Stimulated activated CD4-positive, alpha-beta T cell treated with anti-CD3 and anti-CD28 coated beads, Interleukin-15, amount 100 ng/mL, for 1 hour (primary cell): ENCODE measurements around the gene FRA10AC1.
"Not testable (repeated sequence)": the region's sequence is repeated elsewhere in the genome, so short reads cannot be mapped to it uniquely, and the experiment has no call there.

Experiments used
- DNase-seq, 2 donors: peaks; one replicate each; pipeline ENCODE4 v3.0.0-alpha.2; 2020; ENCODE audit warnings: low read depth in 1 of 2, low spot score in 1 of 2

The FRA10AC1 gene

GRCh38 chr10:93703841-93704240 is 1.4 kb upstream of the FRA10AC1 start:
- DNase-seq, result no peak

- DNase-seq, result no peak
Observed at GRCh38 chr10:93703066-93703465, 674 bp upstream of the FRA10AC1 start.

GRCh38 chr10:93701866-93702209 is 554 bp downstream of the FRA10AC1 start:
- no peak for DNase-seq

DNA sequence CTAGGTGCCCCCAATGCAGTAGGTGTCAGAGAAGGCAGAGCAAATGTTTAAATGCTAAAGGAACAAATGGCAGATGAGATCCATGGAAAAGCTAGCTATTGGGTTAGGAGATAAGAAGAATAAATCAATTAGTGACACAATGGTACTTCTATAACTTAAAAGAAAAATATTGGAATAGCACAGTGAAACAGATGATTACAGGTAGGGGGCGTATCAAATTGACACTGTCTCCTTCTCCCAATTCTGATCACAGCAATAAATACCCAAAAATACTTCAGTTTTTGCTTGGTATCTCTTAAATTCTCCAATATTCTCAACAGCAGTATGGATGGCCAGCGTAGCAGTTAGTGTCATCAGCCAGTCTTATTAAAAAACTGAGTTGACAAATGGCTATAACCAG is 5.2 kb downstream of the FRA10AC1 start:
- DNase-seq, result no peak

- DNase-seq, result not testable (repeated sequence)
Observed at GRCh38 chr10:93696582-93696981, 5.8 kb downstream of the FRA10AC1 start.

GRCh38 chr10:93695740-93696139 is 6.7 kb downstream of the FRA10AC1 start:
- DNase-seq, result no peak

DNA sequence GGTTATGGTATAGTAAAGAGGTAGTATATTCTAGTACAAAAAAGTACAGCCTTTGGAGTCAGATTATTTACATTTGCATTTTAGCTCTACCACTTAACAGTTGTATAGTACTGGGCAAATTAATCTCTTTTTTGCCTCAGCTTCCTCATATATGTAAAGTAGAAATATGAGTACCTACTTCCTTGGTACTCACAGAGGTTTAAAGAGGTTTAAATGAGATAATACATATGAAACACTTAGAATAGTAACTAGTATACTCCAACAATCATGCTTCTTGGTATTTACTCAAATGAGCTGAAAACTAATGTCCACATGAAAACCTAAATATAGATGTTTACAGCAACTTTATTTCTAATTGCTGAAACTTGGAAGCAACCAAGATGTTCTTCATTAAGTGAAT is 14.7 kb downstream of the FRA10AC1 start:
- no peak for DNase-seq

DNA sequence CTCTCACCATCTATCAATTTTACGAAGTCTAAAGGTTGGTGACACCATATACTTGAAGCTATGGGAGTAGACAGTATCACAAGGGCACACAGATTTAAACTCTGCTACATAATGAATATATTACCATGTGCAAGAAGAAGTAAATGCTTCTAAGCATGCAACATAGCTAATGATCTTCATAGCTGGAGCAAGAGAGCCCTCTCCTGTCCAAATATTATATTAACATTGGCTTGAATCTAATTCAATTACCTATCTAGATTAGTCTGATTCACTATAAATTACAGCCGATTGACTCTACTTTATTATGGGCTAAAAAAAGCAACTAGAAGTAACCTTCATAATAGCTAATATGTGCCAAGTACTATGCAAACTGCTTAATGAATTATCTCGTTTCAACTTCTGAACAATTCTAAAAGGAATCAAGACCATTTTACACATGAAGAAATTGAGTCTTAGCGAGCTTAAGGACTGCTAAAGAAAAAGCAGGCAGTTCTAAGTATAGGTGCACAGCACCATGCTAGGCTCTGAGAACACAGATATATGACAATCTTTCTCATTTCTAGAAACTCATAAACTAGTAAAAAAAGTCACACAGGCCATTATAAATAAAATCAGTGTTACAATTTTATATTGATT is 21.9 kb downstream of the FRA10AC1 start:
- DNase-seq, result no peak

DNA sequence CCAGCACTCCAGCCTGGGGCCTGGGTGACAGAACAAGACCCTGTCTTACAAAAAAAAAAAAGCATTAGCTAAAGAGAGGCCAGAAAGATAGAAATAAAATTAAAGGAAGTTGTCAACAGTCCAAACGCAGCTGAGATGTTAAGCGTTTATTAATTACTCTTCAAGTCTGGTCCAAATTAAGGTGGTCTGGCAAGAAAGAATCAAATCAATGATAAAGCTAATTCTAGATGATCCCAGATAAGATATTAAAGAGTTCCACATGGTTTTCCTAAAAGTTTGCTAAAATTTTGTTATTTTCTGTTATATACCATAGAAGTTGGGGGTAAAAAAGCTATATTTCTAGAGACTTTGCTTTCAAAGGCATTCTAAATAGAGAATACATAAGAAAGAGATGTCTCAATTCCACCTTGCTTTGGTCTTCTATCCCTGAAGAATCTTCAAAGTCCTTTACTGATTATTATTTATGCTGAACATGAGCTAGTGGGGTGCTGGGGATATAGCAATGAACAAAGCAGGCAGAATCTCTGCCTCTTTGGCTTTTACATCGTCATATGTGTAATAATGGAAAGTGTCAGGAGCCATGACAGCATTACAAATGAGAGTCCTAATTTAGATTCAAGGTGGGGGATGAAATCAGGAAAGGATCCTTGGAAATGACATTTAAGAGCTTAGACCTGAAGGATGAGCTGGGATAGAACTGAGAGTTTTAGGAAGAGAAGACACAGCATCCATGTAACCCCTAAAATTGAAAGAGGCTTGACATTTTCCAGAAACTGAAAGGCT is 23.4 kb downstream of the FRA10AC1 start:
- DNase-seq, result no peak

DNA sequence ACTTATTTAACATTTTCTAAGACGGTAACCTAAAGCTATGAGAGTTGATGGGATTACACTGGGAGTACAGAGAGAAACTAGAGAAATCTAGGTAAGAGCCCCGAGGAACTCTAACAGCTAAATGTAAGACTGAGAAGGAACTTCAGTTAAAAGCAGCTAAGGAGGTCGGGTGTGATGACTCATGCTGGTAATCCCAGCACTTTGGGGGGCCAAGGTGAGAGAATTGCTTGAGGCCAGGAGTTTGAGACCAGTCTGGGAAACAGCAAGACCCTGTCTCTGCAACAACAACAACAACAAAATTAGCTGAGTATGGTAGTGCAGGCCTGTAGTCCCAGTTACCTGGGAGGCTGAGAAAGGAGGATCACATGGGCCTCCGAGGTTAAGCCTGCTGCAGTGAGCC is 24.0 kb downstream of the FRA10AC1 start:
- DNase-seq, result no peak

DNA sequence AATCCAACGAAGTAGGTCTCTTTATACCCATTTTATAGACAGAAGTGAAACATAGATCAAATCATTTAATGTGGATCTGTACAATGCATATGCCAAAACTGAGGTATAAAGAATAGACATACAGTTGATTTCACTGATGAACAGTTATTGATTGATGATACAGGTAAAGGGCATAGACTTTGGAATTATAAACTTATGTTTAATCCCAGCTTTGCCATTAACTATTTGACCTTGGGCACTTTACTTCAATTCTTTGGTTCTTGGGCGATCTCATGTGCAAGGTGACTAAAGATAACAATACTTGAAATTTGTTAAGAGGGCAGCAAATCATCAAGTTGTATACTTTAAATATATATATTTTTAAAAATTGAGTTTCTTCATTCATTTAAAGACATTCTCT is 28.6 kb downstream of the FRA10AC1 start:
- no peak for DNase-seq

- no peak for DNase-seq
Observed at GRCh38 chr10:93672890-93673289, 29.5 kb downstream of the FRA10AC1 start.

- DNase-seq, result no peak
Observed at GRCh38 chr10:93672022-93672678, 30.2 kb downstream of the FRA10AC1 start.

DNA sequence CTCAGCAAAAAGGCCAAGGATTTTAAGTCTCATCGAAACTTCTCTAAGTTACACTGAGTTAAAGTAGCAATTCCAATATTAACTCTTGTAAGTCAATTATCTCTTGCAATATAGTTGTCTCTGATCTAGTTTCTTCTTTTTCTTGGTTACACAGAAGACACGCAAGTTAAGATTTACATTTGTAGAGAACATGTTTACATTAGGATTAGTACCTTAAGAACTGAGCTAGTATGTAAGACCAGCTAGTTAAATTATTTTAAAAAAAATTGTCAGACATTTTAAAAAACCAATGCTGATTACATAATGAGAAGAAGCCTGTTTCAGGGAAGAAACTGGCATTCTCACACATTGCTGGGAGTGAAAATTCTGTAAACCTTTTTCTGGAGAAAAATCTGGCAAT is 31.4 kb downstream of the FRA10AC1 start:
- no peak for DNase-seq

DNA sequence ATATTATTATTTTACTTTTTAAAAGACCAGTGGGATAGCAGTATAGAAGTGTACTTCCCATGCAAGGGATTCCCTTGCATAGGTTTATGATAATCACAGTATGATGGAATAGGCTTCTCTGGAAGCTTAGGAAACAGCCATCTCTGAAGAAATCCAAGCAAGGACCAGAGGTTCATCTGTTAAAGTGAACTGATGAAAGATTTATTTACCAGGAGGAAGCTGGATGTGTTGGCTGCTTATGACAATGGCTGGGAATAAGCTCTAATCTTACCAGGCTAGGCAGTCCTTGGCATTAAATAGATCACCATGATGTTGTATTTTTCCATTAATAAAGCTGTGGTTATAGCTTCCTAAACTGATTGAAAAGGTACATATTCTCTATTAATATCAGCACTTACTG is 32.0 kb downstream of the FRA10AC1 start:
- no peak for DNase-seq

- no peak for DNase-seq
Observed at GRCh38 chr10:93667795-93668194, 34.6 kb downstream of the FRA10AC1 start.

- no peak for DNase-seq
Observed at GRCh38 chr10:93666030-93666429, 36.4 kb downstream of the FRA10AC1 start.

DNA sequence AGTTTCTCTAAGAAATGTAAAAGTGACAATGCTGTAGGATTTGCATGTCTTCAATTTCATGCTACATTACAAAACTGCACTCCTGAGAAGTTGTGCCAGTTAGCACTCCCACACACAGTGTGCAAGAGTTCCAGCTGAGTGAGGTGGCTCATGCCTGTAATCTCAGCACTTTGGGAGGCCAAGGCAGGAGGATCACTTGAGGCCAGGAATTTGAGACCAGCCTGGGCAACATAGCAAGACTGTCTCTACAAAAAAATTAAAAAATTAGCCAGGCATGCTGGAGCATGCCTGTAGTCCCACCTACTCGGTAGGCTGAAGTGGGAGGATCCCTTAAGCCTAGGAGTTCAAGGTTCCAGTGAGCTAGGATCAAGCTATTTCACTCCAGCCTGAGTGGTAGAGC is 44.6 kb downstream of the FRA10AC1 start:
- no peak for DNase-seq

GRCh38 chr10:93656155-93656554 is 46.2 kb downstream of the FRA10AC1 start:
- no peak for DNase-seq

- no peak for DNase-seq
Observed at GRCh38 chr10:93654201-93654600, 48.2 kb downstream of the FRA10AC1 start.

- no peak for DNase-seq
Observed at GRCh38 chr10:93652857-93653256, 49.5 kb downstream of the FRA10AC1 start.

DNA sequence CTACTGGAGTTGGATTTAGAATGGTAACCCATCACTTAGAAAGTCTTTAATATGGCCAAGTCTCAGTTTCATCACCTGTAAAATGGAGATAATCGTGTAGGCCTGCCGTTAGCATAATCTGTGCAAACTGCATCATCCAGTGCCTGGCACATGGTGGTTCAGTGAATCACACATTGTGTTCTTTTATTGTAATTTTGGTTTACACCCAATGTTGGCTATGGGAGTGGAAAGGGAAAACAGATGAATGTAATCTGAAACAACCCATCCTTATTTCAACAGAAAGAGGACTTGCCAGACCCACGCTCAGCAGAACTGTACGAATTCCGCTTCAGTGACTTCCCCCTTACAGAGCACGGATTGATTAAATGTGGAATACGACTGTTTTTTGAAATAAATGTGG is 62.6 kb downstream of the FRA10AC1 start:
- DNase-seq, result no peak
